NOMO-1 treated with dmso at 0.1 percent for 144 hours (cell line): ENCODE measurements around the gene PTPRG.

Experiments used
- DNase-seq: peaks from one replicate; lab custom pipeline; 2025; ENCODE audit not compliant: unreplicated experiment; lab: John Stamatoyannopoulos, UW

The PTPRG gene

DNA sequence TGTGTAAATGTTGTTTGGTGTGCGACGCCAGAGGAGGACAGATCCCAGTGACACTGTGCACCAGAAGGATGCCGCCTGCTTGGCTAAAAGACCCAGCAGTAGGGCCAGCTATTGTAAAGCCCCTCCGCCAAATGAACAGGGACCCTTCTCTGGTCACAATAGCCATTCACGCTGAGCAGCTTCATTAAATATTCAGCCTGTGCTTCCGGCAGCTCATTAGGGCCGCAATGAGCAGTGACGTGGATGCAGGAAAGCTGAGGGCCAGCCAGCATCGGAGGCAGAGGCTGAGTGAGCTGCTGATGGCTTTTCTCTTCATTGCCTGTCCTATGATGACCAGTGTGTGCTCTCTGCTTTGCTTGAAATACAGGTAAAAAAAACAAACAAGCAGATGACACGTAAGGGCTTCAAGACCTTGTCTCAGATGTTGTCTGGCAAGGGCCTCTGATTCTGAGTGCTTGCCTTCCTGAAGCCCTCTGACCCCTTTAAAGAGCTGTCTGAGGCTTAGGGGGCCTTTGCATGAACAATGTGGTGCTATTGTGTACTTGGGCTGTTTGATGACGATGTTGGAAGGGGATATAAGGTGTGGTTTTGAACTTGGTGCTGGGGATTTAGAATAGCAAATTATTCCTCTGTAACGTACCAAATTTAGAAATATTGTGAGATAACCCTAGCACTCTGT lies 681.6 kb downstream of the PTPRG start:
- no peak for DNase-seq

GRCh38 chr3:62246094-62246493 lies 684.7 kb downstream of the PTPRG start:
- no peak for DNase-seq

GRCh38 chr3:62246985-62247384 lies 685.6 kb downstream of the PTPRG start:
- no peak for DNase-seq

DNA sequence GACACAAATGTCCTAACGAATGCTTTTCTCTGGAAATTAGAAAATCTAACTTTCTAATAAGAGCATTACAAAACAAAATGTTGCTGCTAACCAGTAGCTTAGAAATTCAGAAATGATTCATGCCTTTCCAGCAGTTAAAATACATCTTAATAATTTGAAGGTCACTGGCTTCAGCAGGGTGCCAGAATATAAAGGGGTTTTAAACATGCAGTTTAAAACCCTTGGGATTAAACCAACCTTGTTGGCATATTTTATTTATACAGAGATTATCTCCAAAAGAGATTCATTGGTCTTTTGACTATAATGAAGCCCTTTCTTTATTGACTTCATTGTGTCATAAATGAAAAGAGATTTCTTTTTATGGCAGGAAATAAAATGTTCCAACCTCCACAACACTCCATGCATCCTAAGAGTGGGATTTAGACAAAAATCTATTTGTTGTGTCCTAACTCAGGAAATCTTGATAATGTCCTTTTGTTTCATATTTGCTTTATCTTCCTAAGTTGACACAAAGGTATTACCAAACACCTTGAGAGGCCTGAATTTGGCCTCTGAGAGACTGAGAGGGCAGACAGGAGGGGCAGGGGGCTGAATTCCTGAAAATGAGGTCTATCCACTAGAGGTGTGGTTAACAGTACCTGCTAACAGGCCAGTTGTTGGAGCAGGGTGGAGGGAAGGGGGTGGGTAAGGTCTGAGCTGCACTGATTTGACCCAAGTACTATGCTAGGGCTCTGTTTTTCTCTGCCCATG lies 687.5 kb downstream of the PTPRG start:
- no peak for DNase-seq

- no peak for DNase-seq
These were observed 688.1 kb downstream of the PTPRG start for GRCh38 chr3:62249484-62249776.

DNA sequence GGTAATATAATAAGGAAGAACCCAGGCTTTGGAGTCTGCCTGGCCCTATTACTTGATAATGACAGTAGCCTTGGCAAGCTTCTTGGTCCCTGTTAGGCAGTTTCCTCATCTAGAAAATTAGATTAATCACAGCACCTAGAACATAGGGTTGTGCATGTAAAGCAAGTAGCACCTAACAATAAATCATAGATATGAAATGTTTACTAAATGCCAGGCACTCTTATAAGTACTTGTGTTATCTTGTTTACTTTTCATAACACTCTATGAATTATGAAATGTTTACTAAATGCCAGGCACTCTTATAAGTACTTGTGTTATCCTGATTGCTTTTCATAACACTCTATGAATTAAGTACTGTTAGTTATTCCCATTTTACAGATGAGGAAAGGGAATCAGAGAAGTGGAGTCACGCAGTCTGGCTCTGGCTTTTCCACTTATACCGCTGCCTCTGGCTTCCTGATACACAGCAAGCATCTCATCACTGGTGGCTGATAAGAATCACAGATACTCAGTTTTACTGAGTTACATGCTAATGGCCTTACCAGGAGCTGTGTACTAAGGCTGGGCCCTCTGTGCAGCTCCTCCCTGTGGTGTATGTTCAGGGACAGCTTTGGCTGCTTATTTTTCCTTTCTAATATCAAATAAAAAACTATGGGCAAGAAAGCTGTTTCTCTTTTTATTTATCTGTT lies 688.6 kb downstream of the PTPRG start:
- DNase-seq = no peak

GRCh38 chr3:62252438-62253157 lies 691.2 kb downstream of the PTPRG start:
- no peak for DNase-seq

GRCh38 chr3:62253971-62254370 lies 692.6 kb downstream of the PTPRG start:
- DNase-seq = no peak

GRCh38 chr3:62255758-62256157 lies 694.4 kb downstream of the PTPRG start:
- DNase-seq = no peak

- no peak for DNase-seq
These were observed 698.6 kb downstream of the PTPRG start for GRCh38 chr3:62259924-62260323.

DNA sequence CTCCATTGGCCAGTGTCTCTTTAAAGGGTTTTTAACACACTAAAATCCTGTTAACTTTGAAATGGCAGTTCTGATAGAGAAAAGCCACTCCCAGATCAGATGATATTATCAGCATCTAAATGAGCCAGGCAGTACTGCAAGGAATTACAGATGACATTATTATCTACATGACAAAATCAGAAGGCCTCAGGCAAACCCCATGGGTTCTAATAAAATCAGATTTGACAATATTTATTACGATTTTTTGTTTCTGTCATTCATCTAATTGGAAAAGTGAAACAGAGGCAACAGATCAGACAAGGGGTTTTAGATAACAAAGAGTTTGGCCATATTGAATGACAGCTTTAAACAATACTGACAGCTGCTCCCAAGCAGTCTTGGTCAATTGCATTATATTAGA lies 699.3 kb downstream of the PTPRG start:
- DNase-seq = no peak

GRCh38 chr3:62261121-62261520 lies 699.8 kb downstream of the PTPRG start:
- no peak for DNase-seq

GRCh38 chr3:62261736-62262135 lies 700.4 kb downstream of the PTPRG start:
- DNase-seq = no peak

- no peak for DNase-seq
These were observed 704.2 kb downstream of the PTPRG start for GRCh38 chr3:62265528-62265927.

- no peak for DNase-seq
These were observed 705.4 kb downstream of the PTPRG start for GRCh38 chr3:62266668-62267283.

DNA sequence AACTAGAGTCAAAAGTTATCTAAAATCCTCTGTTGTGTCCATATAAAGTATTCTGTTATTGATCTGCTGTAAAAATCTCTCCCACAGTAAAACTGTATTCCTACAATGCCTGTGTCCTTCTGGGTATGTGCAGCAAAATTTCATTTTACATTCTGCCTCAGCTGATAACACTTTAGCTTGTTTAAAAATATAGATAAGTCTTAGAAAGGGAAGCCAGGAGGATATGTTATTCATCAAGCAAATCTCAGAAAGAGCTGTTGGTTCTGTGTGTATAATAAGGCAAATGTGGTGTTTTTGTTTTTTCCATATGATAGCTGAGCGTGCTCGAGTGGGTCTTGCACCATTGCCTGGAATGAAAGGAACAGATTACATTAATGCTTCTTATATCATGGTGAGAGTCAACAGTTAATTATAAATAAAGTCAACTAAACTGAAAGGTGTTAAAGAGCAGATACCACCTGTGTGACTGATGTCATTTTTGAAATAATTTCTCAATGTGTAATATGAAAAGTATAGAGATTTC lies 715.3 kb downstream of the PTPRG start:
- no peak for DNase-seq

- DNase-seq = no peak
These were observed 716.1 kb downstream of the PTPRG start for GRCh38 chr3:62277450-62277849.

GRCh38 chr3:62277986-62278385 lies 716.6 kb downstream of the PTPRG start:
- no peak for DNase-seq

DNA sequence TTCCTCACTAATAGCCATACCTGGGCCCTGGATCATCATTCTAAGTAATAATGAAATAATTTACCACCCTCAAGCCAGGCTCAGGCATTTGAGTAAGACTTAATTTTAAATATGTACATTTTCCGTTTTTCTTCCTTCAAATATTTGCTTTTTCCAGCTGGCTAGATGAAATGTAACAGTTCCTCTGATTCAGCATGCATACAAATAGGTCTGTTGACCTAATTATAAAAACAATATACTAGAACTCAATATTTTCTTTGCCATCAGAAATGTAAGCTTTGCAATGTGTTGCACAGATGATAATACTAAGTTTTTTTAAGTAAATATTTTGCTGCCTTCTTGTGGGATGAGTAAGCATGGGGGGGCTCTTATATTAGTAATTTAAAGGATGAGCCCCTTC lies 720.4 kb downstream of the PTPRG start:
- no peak for DNase-seq

DNA sequence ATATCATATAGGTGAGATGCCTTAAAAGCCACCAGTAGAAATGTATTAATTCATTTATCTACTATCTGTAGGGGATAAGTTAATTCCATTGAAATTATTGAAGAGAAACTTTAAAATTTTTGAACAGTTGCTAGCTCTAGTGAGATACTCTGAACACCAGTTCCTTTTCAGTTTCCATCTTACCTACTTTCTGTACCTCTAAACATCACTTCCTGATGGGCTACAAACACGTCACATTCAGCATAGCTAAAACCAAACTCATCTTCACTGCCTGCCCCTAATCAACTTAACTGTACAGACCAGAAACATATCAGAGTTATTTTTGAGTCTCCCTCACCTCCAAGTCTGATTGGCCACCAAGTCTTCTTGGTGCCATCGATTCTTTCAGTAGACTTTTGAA lies 723.1 kb downstream of the PTPRG start:
- DNase-seq = no peak

GRCh38 chr3:62287392-62287927 lies 726.1 kb downstream of the PTPRG start:
- peak; percentile 32 for DNase-seq
